Measurements from ENCODE around the gene DUSP22. TPM values are rescaled to one million over a fixed set of nuclear protein-coding genes. Genes with fewer than 3 reads are reported as not detected.

Gene DUSP22
- total and polyA plus RNA-seq, 8 donors, result 15.6 to 338 (median 34.8) TPM

DNA sequence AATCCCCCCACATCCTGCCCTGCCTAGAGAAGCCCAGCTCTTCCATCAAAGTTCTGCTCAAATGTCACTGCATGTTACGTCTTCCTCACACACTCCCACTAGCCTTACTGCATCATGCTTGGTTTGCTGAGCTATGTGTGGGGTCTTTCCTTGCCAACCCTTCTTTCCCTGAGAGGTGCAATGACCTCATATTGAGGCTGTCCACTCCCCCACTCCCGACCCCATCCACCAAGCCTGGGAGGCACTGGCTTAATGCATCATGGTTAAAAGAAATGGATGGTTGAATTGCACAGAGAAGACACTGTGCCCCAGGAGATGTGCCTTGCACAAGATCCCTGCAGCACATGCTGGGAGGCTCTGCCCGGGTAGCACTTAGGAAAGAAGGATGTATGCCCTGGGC lies 91.6 kb downstream of the DUSP22 start:
- intact Hi-C loops (cut with DNase I; ENCODE audit: low total_unique reads), result no loop called here
- Histone ChIP-seq H3K4me1 (no peaks in the 10 kb centered on the region), H3K9me3 (peaks cover 0 to 4% (median 0%) of the 10 kb centered on the region in 4 donors), H3K27ac (no peak overlapping the region), H3K4me3 (no peak overlapping the region), H3K27me3 (peaks cover 0 to 80% (median 10%) of the 10 kb centered on the region in 3 donors), H3K36me3 (no peaks in the 10 kb centered on the region)
- TF ChIP-seq POLR2A (IDR thresholded peaks at IDR 0.05), result no peak
- TF ChIP-seq, protein P1, sequence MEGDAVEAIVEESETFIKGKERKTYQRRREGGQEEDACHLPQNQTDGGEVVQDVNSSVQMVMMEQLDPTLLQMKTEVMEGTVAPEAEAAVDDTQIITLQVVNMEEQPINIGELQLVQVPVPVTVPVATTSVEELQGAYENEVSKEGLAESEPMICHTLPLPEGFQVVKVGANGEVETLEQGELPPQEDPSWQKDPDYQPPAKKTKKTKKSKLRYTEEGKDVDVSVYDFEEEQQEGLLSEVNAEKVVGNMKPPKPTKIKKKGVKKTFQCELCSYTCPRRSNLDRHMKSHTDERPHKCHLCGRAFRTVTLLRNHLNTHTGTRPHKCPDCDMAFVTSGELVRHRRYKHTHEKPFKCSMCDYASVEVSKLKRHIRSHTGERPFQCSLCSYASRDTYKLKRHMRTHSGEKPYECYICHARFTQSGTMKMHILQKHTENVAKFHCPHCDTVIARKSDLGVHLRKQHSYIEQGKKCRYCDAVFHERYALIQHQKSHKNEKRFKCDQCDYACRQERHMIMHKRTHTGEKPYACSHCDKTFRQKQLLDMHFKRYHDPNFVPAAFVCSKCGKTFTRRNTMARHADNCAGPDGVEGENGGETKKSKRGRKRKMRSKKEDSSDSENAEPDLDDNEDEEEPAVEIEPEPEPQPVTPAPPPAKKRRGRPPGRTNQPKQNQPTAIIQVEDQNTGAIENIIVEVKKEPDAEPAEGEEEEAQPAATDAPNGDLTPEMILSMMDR (IDR thresholded peaks at IDR 0.05), result no peak
- TF ChIP-seq POLR2AphosphoS5 (IDR thresholded peaks at IDR 0.05), result no peak
- TF ChIP-seq EP300 (IDR thresholded peaks at IDR 0.05), result no peak
- DNase-seq, result no peak
- WGBS, 5 donors, result 66 to 81% (median 79%) methylated on average over 3 of the region's 3 CpGs

DNA sequence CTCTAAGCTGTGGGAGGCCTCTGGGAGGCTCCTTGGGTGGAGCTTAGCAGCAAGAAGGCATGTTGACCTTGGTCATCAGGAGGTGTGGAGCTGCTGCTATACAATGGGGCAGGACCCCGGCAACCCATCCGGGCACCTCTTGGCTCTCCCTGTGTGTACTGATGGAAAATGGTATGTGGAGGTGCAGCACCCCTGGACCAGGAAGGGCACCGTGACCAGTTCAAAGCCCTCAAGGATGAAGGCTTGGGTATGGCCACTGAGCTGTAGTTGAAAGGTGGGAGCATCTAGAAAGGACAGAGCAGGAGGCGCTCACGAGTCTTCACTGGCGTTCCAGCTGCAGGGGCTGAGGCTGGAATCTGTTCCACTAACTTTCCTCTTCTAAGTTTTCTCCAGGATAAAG lies 92.6 kb downstream of the DUSP22 start:
- intact Hi-C loops (cut with DNase I; ENCODE audit: low total_unique reads), result no loop called here
- H3K4me3 ChIP-seq, result no peak overlapping the region
- no peak for TF ChIP-seq POLR2AphosphoS5 (IDR thresholded peaks at IDR 0.05)
- TF ChIP-seq, protein P1 (IDR thresholded peaks at IDR 0.05), result no peak
- no peak for TF ChIP-seq EP300 (IDR thresholded peaks at IDR 0.05)
- no peak for TF ChIP-seq POLR2A (IDR thresholded peaks at IDR 0.05)
- H3K27me3 ChIP-seq, result peaks cover 0 to 80% (median 12%) of the 10 kb centered on the region in 3 donors
- WGBS, 5 donors, result 73 to 95% (median 87%) methylated on average over 5 to 6 of the region's 6 CpGs
- DNase-seq, result no peak
- no peaks in the 10 kb centered on the region for H3K36me3 ChIP-seq
- H3K4me1 ChIP-seq, result no peaks in the 10 kb centered on the region
- H3K27ac ChIP-seq, result no peak overlapping the region
- peaks cover 0 to 4% (median 0%) of the 10 kb centered on the region in 4 donors for H3K9me3 ChIP-seq

DNA sequence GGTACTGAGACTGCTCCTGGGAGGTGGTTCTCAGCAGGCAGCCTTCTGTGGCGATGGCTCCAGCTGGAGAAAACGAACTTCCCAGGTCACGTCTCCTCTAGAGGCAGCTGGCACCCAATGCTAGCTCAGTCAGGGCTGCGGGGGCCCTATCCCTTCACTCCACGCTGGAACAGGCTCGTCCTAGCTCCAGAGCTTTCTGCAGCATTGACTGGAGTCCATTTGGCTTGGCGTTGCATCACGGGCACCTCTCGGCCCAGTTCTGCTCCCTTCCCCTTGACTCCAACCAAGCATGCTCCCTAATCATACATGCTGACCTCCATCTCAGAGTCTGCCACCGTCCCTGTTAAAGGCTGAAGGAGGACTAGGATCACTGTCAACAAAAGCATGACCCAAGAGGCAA lies 93.3 kb downstream of the DUSP22 start:
- Histone ChIP-seq H3K36me3 (no peaks in the 10 kb centered on the region), H3K9me3 (peaks cover 0 to 4% (median 0%) of the 10 kb centered on the region in 4 donors), H3K4me1 (peaks cover 0 to 3% (median under 1%) of the 10 kb centered on the region in 4 donors), H3K27me3 (peaks cover 0 to 80% (median 19%) of the 10 kb centered on the region in 3 donors), H3K27ac (no peak overlapping the region), H3K4me3 (no peak overlapping the region)
- no peak for TF ChIP-seq EP300 (IDR thresholded peaks at IDR 0.05)
- TF ChIP-seq POLR2AphosphoS5 (IDR thresholded peaks at IDR 0.05), result no peak
- TF ChIP-seq POLR2A (IDR thresholded peaks at IDR 0.05), result no peak
- TF ChIP-seq, protein P1 (IDR thresholded peaks at IDR 0.05), result no peak
- WGBS, 5 donors, result 84 to 90% (median 89%) methylated on average over 10 of the region's 10 CpGs
- DNase-seq, result no peak
- intact Hi-C loops (cut with DNase I; ENCODE audit: low total_unique reads), result no loop called here

DNA sequence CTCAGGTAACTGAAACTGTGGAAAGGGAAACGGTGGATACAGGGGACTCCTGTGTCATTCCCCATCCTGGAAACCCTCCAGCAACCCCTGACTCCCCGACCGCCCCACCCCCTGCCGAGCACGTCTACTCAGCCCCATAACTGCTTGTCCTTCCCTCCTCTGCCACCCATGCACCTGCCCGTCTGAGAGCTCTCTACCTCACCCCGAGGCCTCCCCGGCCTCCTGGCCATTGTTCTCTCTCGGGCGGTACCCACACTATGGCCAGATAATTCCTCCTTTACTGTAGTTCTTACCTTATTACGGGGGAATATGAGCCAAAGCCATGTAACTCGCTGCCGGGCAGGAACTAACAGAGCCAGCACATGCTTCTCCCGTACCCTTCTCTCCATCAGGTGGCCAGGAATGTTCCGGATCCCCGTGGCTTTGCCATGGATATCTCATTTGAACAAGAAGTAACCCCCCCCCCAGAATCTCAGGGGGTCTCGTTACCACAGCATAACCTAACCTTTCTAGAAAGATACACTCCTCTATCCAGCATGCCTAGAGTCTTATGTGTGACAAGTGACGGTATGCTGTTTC lies 94.5 kb downstream of the DUSP22 start:
- peaks cover 9 to 15% (median 12%) of the 10 kb centered on the region in 4 donors for H3K4me1 ChIP-seq
- peaks cover 0 to 4% (median 0%) of the 10 kb centered on the region in 4 donors for H3K9me3 ChIP-seq
- intact Hi-C loops (cut with DNase I; ENCODE audit: low total_unique reads), result no loop called here
- peaks cover 7 to 85% (median 31%) of the 10 kb centered on the region in 3 donors for H3K27me3 ChIP-seq
- WGBS, 5 donors, result 82 to 88% (median 84%) methylated on average over 18 of the region's 18 CpGs
- no peak for DNase-seq
- H3K36me3 ChIP-seq, result no peaks in the 10 kb centered on the region
- H3K27ac ChIP-seq, result no peak overlapping the region
- TF ChIP-seq EP300 (IDR thresholded peaks at IDR 0.05), result no peak
- H3K4me3 ChIP-seq, result no peak overlapping the region

DNA sequence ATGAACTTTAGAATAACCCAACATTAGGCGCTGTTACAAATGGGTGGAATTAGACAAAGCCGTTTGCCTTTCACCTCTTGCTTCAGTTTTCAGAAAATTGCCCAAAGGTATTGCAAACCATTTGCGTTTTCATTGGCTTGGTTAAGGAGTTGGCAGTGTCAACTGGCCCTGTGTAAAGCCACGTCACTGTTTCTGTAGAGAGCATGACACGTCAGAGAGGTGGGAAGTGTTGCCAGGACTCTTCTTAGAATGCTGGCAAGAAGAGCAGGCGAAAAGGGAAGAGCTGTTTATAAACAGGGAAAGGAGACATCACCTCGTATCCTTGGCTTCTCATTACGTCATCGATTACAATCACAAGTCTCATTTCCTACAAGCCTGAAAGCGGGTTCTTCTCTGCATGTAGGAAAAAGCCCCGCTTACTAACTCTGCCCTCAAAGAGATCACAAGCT lies 95.0 kb downstream of the DUSP22 start:
- TF ChIP-seq POLR2AphosphoS5 (IDR thresholded peaks at IDR 0.05), result no peak
- no peak for TF ChIP-seq EP300 (IDR thresholded peaks at IDR 0.05)
- TF ChIP-seq POLR2A (IDR thresholded peaks at IDR 0.05), result no peak
- TF ChIP-seq, protein P1 (IDR thresholded peaks at IDR 0.05), result no peak
- no peaks in the 10 kb centered on the region for H3K36me3 ChIP-seq
- intact Hi-C loops (cut with DNase I; ENCODE audit: low total_unique reads), result no loop called here
- H3K27me3 ChIP-seq, result peaks cover 12 to 85% (median 36%) of the 10 kb centered on the region in 3 donors
- 63 to 69% (median 64%) methylated on average over 11 of the region's 11 CpGs for WGBS, 5 donors
- DNase-seq, result no peak
- no peak overlapping the region for H3K4me3 ChIP-seq
- no peaks in the 10 kb centered on the region for H3K9me3 ChIP-seq
- H3K4me1 ChIP-seq, result peaks cover 14 to 20% (median 17%) of the 10 kb centered on the region in 4 donors
- H3K27ac ChIP-seq, result no peak overlapping the region

All from stomach (tissue), 9 donors.